T1000 (cell line): Measurements from ENCODE around the gene DGKG.

Source experiments
- DNase-seq: peaks from one replicate; lab custom pipeline; 2025; ENCODE audit warnings: mixed read lengths; lab: John Stamatoyannopoulos, UW

The DGKG gene

DNA sequence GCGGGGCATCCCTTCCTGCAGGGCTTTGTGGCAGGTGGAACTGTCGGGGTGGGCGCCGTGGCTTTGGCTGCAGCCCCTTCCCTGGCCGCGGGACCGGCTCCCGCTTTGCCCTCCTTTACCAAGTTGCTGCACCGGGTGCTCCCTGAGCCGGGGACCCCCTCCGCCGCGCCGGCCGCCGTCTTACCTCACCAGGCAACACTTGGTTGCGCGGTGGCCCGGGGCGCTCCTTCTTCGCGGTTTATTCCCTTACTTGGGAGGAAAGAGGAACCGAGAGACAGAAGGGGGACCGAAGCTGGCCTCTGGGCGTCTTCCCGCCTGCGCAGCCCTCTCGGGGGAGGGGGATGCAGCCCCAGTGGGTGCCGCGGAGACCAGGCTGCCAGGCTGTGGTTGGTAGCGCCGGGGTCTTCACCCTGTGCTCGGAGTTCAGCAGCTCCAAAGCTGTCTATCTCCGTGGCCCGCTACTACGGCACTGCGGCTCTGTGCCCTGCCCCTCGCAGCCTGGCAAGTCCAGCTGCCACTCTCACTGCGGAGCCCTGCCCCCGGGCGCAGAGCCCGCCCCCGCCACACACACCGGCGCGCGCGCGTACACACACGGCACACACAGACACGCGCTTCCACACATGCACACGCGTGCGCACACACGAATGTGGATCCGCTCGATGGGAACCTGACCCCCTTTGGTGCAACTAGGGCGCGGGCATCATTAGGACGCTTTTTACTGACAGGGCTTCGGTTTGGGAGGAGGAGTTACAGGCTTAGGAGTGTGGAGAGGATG lies at the start of gene DGKG:
Gene DGKG, minus strand, starts transcription at position 473 of the 775 bp plus-strand sequence. CDS start 41,775 bp downstream, outside the sequence.
- DNase-seq = peak; percentile 16

DNA sequence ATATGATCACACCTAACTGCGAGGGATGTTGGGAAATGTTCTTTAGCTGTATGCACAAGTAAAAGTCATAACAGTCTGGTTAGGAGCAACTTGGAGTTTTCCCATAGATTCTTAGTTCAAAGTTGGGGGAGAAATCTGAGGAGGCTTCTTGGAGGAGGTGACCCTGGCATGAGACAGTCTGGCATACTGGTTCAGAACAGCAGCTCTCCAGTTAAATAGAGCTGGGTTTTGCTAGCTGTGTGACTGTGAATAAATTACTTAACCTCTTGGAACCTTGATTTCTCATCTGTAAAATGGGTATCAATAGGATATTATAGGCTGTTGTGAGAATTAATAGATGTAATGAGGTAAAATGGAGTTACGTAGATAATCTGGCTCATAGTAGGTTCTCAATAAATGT lies 49.1 kb upstream of the DGKG start:
- no peak for DNase-seq

DNA sequence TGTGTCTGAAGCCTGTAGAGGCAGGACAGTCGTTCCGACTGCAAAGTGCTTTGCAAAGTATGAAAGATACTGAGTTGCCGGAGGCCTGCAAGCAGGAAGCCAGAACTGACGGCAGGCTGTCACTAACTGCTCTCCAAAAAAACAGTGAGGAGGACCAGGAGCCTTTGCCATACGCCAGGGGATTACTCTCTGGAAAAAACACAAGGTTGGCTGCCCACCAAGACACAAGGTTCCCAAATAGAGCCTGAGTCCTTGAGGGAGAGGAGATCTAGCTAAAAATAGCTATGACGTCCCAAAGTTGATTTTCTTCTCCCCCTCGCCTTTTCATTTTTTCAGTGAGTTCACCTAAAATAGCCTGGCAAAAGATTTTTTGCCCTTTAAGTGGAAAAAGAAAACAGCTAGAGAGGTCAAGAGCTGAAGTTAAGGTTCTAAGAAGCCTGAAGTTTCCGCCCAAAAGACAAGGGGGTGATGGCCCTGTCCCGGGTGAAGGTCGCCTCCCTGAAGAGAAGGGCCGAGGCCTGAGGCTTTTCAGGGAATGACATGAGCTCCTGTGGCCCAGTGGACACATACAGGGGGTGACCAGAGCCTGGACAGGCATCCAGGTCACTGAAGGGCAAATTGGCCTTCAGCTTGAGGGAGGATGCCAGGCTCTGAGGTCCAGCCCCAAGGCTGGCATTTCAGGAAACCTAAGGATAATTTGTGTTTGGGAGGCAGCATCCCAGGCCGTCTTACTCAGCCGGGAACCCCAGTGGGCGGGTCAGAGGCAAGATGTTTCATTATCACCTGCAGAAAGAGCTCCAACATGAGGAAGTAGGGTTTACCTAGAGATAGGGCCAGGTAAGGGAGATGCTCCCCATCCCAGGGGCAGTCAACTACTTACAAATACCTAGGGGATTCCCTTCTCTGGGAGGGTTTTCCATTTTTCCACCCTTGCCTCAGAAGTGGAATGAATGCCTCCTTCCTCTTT lies 44.9 kb upstream of the DGKG start:
- DNase-seq = no peak

DNA sequence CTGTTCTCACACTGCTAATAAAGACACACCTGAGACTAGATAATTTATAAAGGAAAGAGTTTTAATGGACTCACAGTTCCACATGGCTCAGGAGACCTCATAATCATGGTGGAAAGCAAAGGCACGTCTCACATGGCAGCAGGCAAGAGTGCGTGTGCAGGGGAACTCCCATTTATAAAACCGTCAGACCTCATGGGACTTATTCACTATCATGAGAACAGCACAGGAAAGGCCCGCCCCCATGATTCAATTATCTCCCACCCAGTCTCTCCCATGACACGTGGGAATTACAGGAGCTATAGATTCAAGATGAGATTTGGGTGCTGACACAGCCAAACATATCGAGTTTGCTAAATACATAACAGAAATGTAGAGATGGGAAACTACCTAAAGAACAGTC lies 39.5 kb upstream of the DGKG start:
- DNase-seq = no peak

DNA sequence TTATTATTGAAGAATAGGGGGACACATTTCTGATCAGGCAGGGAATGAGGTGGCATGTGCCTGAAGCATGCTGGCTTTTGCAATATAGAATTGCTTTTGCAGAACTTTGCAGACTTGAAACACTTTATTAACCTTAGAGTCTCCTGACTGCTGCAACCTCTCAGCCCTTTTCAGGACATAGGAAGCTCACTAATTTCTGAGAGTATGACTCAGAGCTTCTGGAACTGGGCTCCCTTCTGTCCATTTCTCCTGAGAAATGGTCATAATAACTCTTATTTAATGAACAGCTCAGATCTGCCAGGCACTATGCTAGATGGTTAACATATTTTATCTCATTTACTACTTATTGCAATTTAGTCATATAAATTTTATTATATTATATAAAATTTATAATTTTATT lies 38.6 kb upstream of the DGKG start:
- DNase-seq = no peak

DNA sequence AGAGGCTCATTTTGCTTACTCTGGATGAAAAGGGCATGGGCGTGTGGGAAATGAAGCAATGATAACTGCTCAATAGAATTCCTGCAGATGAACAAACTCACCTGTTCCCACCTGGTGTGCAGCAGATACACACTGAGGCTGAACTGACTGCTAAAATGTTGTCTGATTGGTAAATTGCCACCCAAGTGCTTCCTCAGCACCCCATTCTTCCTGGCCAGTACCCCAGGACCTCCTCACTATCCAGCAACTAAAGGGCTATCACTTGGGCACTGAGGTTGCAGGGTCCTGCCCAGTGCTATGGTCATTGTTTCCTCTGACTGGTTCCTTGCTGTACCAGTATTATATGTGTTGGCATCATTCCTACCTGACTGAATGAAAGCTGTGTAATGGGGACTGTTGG lies 38.0 kb upstream of the DGKG start:
- no peak for DNase-seq

DNA sequence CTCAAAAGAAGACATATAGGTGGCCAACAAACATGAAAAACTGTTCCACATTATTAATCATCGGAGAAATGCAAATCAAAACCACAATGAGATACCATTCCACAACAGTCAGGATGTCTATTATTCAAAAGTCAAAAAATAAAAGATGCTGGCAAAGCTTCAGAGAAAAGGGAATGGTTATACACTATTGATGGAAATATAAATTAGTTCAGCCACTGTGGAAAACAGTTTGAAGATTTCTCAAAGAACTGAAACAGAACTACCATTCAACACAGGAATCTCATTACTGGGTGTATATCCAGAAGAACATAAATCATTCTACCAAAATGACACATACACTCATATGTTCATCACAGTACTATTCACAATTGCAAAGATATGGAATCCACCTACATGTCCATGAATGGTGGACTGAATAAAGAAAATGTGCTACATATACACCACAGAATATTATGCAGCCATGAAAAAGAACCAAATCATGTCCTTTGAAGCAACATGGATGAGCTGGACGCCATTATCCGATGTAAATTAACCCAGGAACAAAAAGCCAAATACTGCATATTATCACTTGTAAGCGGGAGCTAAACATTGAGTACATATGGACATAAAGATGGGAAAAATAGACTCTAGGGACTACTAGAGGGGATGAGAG lies 32.7 kb upstream of the DGKG start:
- no peak for DNase-seq

DNA sequence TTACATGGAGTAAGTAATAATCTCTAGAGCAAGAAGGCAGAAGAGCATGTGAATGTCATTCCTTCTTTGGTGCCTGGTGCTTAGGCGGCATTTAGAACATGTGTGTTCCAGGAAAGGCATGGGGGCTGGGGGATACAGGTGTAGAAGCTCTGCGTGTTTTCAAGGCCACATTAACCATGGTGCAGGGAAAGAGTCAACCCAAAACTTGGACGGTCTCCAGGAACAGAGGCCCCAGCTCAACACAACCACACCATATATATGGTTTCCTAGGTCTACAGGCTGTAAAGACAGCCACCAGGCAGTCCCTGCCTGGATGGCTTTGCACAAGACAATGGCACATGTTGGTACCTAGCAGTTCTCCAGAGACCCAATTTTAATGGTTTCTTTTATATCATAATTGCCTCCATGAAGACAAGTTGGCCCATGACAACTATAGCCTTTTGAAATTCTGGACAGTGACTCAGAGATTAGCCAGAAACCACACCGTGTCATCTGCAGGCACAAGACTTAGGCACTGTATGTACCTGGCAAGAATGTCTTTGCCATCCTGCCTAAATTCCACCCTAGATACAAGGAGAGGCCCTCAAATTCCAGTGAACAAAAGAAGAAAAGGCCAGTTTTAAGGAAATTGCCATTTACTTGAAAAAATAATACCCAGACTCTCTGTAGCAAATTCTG lies 25.0 kb upstream of the DGKG start:
- DNase-seq = no peak

DNA sequence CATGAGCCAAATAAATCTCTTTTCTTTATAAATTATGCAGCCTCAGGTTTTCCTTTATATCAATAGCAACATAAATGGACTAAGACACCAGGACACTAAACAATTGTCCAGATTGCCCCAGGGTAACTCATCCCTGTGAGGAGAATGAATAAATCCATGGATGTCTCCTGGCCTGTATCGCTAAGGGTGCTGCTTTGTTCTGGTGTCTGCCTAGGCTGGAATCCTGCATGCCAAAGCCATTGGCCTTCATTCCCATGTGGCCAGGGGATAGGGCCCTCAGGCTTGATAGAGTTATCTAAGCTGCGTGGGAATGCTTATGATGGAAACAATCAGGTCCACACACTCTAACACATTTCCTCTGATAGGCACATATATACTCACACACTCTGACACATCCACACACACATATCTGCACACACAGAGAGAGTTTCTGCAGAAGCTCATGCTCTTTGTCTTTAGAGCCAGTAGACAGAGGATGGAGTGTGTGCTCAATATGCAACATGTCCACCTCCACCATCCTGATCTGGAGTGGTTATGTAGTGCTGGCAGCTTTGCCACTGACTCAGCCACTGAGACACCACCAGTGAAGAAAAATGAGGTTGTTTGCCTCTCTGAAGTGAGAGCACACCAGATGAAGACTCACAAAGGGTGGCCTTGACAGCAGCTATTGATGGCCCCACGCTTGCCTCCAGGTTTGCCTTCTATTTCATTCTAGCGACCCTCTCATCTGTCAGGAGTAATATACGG lies 24.0 kb upstream of the DGKG start:
- no peak for DNase-seq

DNA sequence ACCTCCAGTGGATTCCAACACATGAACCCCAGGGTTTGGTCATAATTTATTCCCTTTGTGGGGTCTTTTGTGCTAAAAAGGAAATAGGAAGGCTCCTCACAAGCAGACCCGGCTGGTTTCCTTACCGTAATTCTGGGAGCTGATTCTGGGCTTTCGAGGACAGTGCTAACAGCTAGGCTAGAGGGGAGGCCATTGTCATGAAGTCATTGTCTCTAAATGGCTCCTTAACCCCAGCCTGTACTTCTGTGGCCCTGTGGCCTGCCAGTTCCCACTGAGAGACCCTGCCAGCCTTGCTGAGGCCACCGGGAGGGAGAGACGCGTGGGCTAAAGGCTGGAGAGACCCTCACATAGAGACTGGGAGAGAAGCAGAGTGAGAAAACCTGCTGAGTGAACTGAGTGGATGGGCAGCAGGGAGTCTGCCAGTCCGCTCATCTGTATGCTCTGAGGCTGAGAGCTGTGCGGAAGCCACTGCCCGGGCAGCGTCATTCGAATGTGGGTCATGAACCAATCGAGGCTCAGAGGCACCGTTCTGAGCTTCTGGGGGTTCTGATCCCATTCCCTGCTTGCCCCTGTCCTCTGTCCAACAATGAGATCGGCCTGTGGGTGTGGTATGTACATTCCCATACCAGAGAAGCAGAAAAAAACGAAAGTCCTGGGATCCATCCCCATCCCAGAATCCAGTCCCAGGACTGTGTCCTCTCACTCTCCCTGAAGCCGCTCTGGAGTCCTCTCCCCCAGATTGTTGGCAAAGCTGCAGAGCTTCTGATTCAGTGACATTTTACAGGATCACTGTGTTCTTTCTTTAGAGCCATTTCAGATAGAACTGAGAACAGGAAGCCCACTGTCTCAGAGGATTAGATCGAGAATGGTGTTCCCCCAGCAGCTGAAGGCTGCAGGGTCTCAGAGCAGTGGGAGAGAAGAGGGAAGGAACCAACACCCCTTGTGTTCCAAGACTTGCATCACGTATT lies 21.3 kb upstream of the DGKG start:
- no peak for DNase-seq

DNA sequence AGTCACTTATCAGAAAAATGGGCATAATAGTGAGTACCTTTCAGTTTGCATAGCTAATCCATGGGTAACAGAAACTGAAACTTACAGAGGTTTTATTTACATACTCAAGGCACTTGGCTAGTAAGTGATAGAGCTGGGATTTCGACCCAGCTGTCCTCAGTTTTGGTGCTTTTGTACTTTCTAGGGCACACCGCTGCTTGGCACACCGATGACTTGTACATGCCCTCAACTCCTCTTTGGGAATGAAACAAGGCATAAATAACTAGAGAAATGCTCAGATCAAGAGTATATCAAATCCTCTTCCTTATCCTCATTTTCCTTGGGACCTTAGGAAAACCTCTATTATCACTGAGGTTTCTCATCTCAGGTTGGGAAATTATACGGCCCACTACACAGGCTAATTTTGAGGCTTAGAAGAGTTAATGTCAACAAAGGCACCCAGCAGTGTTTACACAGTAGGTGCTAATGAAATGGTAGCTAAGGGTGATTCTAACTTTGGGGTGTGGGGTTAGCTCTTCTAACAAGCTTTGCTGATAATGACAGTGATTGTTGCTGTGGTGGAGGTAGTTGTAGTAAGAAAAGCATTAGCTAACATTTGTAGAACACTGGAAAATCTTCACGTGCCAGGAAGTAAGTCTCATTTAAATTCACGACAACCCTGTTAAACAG lies 20.3 kb upstream of the DGKG start:
- no peak for DNase-seq

DNA sequence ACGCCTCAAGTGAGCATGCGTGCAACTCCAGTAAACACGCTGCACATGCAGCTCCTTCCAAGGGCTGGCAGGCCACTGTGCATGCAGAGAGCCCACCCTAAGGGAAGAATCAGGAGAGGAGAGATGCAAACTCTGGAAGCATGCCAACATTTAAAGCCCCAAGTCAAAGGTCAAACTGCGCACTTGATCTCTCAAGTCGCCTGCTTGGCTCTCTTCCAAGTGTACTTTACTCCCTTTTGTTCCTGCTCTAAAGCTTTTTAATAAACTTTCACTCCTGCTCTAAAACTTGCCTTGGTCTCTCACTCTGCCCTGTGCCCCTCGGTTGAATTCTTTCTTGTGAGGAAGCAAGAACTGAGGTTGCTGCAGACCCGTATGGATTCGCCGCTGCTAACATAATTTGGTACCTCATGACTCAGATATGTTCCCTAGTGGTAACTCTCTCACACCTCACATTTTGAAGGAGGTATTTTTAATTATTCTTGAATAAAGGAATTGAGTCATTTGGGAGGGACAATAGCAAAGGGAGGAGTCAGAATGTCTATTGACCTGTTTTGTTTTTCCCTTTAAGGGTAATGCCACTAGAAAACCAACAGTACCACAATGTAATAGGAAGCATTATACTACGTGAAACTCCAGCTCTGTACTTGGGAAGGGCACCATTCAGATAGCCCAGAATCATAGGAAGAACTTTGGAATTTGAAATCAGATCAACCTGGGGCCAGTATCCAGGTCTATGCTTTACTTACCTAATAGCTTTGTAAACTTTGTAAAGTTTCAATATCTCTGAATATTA lies 19.6 kb upstream of the DGKG start:
- DNase-seq = no peak

DNA sequence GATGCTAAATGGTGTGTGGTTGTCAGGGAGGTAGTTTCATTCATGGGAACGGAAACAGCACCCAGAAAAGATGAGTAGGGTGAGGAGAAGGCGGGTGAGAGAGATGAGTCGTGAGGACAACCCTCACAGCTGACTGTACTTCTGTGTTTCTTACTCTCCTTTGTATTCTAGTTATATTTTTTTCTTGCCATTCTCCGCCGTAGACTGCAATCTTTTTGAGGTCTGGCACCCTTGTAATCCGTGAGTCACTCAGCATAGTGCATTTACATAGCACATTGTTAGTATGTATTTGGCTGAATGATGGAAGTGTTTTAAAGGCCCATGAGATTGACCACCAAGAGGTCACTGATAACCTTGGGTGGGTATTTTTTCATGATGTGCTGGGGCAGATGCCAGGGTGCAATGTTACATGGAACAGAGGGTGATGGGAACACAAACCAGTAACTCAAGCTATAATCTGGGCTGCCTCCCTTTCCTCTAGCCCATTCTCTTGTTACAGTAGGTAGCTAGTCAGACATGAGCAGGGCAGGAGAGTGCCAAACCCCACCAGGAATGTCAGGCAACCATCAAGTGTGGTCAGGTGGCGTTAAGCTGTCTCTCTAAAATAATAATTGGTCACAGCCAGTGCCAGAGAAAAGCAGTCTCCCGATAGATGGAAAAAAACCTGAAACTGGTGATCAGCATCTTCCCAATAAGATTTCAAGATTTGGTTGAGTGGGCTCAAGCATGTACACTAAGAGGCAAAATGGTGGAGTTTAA lies 18.8 kb upstream of the DGKG start:
- DNase-seq = no peak

DNA sequence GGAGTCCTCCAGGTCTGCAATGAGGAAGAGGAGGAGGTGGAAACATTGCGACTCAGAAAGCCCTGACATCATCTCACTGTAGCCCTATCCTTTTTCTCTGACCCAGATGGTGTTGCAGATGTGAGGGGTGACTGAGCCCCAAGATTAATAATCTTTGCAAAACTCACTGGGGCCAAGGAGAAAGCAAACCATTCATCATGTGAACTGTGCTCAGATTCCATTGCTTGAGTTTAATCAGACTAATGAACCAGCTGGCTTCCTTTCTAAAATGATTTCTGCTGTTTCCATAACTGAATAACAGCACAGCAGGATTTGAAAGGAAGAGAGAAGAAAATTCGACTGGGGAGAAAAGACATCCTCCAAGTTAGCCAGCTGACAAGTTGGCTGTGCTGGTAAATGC lies 13.4 kb upstream of the DGKG start:
- DNase-seq = no peak

DNA sequence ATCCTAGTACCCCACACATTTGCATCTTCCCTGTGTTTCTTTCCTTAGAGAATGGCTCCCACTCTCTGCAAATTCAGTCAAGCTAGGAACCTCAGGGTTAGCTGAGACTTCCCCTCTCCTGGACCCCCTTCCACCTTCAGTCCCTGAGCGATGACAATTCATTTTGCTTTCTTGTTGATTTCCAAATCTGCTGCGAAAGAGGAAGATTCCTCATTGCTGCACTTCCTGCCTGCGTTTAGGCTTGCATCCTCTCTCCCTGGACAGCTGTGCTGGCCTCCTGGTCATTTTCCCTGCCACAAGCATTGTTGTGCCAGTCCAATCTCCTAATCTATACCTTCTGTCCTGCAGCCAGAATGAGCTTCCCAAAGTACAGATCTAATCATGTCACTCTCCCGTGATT lies 12.3 kb upstream of the DGKG start:
- DNase-seq = no peak

DNA sequence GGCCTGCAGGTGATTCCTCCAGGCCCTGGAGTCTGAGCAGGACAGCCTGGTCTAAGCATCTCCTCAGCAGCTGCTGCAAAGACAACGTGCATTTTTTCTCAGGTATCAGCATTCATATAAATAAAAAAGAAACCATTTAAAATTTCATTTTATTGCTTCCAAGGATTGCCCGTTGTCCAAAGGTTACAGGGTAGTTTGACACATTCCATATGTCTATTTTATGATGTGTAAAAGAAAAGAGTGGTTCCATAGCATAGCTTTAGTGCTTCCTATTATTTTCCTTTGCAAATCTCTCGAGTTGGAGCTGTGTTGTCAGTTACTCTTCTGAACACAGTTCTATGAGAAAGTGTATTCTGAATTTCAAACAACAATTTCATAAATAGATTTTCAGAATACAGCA lies 7.2 kb upstream of the DGKG start:
- no peak for DNase-seq

DNA sequence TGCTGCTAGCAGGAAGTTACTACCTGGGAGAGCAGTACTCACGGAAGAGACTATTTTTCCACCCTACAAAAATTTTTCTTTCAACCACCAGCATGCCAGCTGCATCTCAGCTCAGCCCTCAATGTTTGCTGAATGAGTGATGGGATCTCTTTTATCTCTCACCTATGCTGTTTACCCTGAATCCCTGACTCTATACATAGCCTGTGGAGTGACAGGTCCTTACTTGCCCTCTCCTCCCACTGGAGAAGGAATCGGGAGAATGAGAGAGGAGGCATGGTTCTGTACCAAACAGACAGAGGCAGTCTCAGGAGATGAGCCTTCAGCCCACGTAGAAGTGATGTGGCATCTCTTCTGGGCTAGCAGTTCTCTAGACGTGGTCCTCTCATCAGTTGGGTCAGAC lies 6.7 kb upstream of the DGKG start:
- no peak for DNase-seq

DNA sequence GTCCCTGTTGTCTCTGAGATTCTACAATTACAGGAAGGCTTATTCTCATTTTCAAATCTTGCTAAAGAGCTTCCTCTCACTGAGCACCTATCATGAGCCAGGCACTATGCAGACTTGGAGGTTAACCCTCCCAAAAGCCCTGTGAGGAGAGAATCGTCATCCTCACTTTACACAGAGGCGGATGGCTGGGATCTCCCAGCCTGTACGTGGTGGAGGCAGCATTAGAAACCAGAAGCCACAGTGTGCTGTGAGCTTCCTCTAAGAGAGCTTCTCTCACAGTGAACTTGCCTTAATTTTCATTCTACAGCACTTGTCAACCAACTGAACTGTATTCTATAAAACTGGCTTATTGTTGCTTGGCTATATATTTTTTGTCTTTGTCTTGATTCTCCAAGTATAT lies 6.1 kb upstream of the DGKG start:
- DNase-seq = no peak
